ENCODE data around the gene CNEP1R1.

The CNEP1R1 gene

DNA sequence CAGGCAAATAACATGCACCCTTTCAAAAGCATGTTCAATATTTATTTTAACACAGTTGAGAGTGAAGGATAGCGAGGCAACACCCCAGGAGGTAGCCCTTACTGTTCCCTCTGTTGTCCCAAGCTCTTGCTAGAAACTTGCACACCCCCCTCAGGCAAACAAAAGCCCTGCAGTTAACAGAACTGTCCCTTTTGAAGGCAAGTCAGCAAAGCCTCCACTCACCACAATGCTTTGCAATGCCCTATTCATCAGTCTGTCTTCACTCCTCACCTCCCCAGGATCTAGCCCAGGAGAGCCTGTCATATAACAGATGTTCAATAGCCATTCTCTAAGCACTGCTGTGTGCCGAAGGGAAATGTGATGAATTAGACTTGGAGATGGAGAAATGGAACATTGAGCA is 3.5 kb upstream of the CNEP1R1 start:
- peak in 1 of 3 experiments; percentile 20 for DNase-seq

GRCh38 chr16:50023641-50024040 is 1.4 kb upstream of the CNEP1R1 start:
- no peak for DNase-seq

DNA sequence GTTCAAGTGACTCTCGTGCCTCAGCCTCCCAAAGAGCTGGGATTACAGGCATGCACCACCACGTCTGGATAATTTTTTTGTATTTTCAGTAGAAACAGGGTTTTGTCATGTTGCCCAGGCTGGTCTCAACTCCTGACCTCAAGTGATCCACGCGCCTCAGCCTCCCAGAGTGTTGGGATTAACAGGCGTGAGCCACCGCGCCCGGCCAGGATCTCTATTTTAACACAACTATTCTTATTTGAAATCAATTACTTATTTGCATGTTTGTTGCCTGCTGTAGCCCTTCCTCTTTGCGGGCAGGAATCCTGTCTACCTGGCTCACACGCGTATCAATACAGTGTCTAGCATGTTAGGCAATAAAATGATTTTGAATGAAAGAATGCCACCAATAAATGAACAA is 818 bp upstream of the CNEP1R1 start:
- DNase-seq = no peak

GRCh38 chr16:50025537-50025931 is 509 bp downstream of the CNEP1R1 start:
- peak in 2 of 3 experiments; percentile 69 to 78 for DNase-seq

DNA sequence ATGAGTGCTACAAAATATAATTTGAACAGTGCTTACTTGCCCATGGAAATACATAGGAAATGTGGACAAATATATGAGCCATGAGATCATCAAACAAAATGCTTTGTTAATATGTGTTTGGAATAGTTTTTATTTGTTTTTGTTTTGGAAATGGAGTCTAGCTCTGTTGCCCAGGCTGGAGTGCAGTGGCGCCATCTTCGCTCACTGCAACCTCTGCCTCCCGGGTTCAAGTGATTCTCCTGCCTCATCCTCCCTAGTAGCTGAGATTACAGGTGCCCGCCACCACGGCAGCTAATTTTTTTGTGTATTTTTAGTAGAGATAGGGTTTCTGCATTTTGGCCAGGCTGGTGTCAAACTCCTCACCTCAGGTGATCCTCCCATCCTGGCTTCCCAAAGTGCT is 2.8 kb downstream of the CNEP1R1 start:
- no peak for DNase-seq

- DNase-seq = no peak
Measured at GRCh38 chr16:50035468-50035992, 10.5 kb downstream of the CNEP1R1 start.

- DNase-seq = peak in 1 of 3 experiments; percentile 28
Measured at GRCh38 chr16:50036426-50036825, 11.4 kb downstream of the CNEP1R1 start.

DNA sequence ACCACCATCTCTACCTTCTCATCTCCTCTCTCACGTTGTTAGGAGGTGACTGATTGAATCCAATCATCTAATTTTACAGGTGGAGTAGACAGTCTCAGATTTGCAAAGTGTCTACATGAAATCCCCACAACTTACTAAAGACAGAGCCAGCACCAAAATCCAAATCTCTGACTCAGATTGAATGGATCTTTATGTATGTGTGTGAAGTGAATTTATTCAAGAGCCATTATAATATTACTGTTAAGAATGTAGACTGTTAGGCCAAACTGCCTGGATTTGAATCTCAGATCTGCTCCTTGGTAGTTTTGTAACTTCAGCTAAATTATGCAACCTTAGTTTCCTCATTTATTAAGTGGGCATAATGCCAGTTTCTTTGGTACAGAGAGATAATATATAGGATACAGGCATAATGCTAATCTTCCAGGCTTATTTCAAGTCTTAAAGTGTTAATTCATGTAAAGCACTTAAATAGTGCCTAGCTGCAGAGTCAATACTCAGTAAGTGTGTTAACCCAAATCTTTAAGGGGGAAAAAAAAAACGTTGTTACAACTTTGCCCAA is 12.7 kb downstream of the CNEP1R1 start:
- no peak for DNase-seq

GRCh38 chr16:50038286-50038685 is 13.3 kb downstream of the CNEP1R1 start:
- DNase-seq = no peak

DNA sequence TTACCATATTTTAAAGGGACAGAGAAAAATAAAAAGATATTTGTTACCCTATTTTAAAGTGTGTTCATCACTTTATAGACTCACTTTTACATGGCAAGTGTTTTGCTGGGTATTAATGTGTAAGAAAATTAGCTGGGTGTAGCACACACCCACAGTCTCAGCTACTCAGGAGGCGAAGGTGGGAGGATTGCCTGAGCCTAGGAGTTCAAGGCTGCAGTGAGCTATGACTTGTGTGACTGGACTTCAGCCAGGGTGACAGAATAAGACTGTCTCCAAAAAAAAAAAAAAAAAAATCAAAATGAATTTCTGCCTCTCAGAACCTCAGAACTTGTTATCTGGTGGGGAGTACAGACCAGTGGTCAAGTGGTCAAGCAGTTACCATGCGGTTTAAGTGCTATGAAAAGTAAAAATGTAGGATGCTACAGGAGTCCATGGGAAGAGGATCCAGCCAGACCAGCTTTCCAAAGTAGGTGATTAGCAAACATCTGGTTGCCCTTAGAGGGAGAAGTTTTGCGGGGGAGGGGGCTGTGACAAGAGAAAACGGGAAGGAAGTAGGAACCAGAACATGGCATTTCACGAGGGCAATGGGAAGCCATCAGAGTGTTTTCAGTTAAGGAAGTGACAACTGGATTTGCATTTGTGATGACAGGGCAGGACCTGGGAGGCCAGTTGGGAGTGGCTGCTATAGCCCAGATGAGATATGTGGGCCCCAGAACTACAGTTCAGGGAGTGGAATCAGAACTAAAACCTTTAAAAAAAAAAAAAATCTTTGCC is 13.9 kb downstream of the CNEP1R1 start:
- DNase-seq = no peak

DNA sequence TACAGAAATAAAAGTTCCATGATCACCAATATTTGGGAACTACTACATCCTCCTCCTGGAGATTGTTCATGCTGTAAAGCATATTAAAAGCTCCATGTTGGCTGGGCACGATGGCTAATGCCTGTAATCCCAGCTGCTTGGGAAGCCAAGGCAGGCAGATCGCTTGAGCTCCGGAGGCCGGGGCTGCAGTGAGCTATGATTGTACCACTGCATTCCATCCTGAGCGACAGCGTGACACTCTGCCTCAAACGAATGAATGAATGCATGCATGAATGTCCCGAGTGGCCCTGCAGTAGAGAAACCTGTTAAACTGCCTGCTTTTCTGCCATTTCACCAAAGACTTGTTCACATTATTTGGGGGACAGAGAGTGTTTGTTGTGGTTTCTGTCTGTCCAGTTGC is 15.0 kb downstream of the CNEP1R1 start:
- no peak for DNase-seq

DNA sequence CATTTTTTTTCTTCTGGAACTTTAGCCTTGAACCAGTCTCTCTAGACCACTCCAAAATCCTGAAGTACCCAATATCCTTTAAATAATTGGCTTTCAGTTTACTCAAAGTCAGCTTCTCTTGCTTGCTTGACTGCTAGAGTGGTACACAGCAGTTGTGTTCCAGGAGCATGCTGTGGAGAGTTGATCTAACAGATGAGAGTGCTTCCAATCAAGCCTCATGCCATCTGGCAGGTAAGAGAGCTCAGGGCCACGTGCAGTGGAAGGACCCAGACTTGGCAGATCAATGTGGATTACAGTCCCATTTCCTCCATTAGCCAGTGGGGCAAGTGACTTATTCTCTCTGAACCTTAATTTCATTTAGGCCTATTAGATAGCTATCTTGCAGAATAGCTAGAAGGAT is 15.7 kb downstream of the CNEP1R1 start:
- no peak for DNase-seq

DNA sequence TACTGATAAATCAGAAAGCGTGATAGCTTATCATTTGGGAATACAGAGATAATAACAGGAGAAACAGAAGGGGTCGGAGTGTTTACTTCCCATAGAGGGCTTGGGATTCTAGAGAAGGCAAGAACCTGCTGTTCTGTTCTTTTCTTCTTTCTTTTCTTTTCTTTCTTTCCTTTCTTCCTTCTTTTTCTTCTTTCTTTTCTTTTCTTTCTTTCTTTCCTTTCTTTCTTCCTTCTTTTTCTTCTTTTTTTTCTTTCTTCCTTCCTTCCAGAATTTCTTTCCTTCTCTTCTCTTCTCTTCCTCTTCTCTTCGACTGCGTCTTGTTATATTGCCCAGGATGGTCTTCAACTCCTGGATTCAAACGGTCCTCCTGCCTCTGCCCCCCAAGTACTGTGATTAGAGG is 18.3 kb downstream of the CNEP1R1 start:
- DNase-seq = no peak

- DNase-seq = no peak
Measured at GRCh38 chr16:50045412-50045811, 20.4 kb downstream of the CNEP1R1 start.

GRCh38 chr16:50046853-50047252 is 21.8 kb downstream of the CNEP1R1 start:
- DNase-seq = no peak

GRCh38 chr16:50047864-50048263 is 22.8 kb downstream of the CNEP1R1 start:
- no peak for DNase-seq

DNA sequence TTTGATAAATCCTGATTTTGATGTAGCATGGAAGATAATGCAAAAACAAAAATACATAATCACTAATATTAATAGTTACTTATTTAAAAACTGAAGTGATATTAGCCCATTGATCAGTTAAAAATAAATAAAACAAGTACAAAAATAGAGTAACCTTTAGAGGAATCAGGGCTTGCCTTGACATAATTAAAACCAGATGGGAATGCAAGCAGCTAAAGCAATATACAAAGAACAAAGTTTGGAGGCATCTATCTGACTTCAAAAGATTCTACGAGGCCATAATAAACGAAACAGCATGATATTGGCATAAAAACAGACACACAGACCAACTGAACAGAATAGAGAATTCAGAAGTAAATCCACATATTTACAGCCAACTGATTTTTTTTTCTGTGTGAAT is 25.8 kb downstream of the CNEP1R1 start:
- DNase-seq = no peak

GRCh38 chr16:50056226-50056625 is 31.2 kb downstream of the CNEP1R1 start:
- DNase-seq = no peak

DNA sequence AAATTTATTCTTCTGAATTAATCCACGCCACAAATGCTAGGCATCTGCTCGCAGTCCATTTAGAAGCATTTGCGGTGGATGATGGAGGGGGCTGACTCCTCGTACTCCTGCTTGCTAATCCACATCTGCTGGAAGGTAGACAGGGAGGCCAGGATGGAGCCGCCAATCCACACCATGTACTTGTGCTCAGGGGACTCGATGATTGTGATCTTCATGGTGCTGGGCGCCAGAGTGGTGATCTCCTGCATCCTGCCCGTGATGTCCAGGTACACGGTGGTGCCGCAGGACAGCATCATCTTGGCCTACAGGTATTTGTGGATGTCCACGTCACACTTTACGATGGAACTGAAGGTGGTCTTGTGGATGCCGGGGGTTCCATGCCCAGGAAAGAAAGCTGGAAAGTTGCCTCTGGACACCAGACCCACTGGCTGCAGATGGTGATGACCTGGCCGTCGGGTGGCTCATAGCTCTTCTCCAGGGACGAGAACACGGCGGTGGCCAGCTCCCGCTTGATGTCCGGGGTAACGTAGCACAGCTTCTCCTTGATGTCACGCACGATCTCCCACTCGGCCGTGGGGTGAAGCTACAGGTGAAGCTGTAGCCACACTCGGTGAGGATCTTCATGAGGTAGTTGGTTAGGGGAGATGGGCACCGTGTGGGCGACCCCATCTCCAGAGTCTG is 33.2 kb downstream of the CNEP1R1 start:
- DNase-seq = no peak

- DNase-seq = no peak
Measured at GRCh38 chr16:50059111-50059510, 34.1 kb downstream of the CNEP1R1 start.

- no peak for DNase-seq
Measured at GRCh38 chr16:50059669-50060068, 34.6 kb downstream of the CNEP1R1 start.

GRCh38 chr16:50061326-50061725 is 36.3 kb downstream of the CNEP1R1 start:
- no peak for DNase-seq

DNA sequence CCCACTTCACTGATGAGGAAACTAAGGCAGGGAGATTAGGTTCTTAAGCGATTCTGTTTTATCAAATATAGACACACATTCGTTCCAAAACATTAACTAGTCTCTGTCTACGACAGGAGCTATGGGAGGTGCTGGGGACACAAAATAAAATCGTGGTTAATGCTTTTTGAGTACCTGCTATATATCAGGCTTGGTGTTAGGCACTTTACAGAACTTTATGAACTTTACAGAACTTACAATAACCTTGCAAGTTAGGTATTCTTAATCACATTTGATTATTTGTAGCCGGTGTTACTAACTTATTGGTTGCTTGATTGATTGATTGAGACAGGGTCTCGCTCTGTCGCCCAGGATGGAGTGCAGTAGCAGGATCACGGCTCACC is 40.2 kb downstream of the CNEP1R1 start:
- DNase-seq = peak in 1 of 3 experiments; percentile 20

All from NCI-H1417 (cell line).